Stimulated activated CD4-positive, alpha-beta T cell treated with anti-CD3 and anti-CD28 coated beads, Interleukin-1b, Interleukin-23, amount 100 ng/mL, for 4 hours (primary cell): ENCODE results near the gene CENPM.

Experiments
- DNase-seq, 2 donors: peaks; one replicate each; pipeline ENCODE4 v3.0.0-alpha.2; 2020; ENCODE audit warnings: low read depth in 2 of 2

Gene CENPM

DNA sequence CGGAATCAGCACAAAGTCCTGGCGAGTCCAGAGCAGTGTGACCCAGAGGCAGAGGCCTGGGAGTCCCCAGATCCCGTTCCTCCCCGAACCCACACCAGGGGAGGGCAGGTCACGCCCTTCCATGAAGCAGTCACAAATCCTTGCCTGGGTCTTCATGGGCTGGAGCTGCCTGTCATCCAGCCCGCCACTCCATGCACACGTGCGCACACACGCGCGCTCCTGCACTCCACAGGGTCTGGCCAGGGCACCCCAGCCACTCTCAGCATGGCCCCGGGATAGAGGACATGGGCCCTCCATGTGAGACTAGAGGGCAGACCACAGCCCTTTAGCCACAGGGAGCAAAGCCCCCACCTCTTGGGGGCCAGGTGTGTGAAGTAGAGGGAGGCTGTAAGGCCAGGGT is 14.6 kb downstream of the CENPM start:
- DNase-seq: no peak

DNA sequence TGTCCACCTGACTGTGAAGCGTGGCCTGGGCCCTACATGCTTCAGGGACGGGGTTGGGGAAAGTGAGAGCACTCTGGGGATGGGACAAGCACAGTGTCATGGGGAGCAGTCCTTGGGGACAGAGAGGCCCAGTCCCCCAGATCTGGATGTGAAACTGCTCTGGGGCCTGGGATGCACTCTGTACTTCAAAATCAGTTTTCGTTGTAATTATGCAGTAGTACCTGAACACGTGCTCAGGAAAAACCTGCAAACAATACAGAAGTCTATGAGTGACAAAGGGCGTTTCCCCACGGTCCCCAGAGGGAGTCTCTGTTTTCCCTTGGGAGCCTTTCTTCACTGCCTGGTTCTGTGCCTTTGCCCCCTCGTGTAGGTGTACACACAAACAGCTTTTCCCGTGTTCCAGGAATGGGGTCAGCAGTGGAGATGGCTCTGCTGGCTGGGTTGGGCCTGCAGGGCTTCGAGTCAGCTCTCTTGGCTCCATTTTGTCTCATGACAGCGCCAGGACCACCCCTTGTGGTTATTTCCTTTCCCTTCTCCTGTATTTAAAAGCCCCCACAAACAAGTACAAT is 15.2 kb downstream of the CENPM start:
- no peak for DNase-seq

DNA sequence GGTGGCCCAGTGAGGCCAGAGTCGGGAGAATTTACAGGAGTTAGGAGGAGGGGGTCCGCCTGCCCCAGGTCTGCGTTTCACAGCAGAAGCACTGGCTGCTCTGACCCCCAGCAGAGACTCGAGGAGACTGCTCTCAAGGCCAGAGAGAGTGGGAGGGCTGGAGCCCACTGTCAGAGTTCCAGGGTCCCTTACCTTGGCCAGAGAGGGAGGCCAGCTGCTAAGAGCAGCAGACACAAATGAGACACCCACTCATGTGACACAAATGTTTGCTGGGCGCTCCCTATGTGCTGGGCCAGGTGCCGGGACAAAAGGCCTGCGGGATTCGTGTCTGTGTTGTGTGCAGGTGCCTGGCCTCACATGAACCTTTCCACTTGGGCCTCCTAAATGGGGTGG is 17.5 kb downstream of the CENPM start:
- DNase-seq: no peak

GRCh38 chr22:41928593-41929417 is 18.1 kb downstream of the CENPM start:
- DNase-seq: no peak

DNA sequence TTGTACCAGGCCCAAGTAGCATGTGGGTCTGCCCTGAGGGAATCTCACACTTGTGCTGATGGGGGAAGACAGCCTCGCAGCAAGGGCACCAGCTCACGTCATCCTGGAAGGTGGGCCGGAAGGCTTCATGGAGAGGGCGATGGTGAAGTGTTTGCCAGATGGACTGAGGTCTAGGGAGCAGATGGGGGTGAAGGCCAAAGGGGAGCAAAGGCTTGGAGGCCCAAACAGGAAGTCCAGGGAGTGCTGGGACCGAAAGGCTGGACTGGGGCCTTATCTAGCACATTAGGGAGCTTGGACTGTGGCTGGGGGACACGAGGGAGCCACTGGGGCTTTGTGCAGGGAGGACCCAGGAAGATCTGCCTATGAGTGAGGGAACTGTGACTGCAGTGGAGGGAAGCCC is 19.1 kb downstream of the CENPM start:
- DNase-seq: no peak

DNA sequence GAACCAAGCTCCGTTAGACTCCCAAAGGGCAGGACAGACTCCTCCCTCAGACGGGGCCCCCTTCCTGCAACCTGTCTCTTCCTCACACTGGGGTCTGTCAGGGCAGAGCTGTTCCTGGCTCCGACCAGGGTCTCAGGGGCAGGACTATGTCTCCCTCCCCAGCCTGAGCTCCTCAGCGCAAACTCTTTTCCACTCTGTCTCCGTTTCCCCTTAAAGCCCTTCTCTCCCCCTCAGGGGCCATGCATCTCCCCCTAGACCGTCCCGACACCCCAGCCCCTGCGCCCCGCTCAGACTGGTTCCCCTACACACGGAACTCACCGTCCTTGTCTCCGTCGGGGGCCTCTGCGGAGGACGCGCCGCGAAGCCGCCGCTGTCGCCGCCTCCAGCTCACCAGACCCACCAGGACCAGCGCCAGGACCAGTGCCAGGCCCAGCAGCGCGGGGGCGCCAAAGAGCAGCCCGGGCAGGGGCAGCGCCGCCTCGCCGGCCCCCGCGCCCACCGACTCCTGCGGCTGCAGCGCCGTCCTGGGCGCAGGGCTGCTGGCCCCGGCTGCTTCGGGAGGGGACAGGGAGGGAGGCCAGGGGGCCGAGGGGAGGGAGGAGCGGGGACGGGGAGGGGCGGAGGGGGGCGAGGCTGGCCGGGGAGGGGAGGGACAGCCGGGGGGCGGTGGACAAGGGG is 21.0 kb downstream of the CENPM start:
- DNase-seq: peak; percentile 69 to 76

DNA sequence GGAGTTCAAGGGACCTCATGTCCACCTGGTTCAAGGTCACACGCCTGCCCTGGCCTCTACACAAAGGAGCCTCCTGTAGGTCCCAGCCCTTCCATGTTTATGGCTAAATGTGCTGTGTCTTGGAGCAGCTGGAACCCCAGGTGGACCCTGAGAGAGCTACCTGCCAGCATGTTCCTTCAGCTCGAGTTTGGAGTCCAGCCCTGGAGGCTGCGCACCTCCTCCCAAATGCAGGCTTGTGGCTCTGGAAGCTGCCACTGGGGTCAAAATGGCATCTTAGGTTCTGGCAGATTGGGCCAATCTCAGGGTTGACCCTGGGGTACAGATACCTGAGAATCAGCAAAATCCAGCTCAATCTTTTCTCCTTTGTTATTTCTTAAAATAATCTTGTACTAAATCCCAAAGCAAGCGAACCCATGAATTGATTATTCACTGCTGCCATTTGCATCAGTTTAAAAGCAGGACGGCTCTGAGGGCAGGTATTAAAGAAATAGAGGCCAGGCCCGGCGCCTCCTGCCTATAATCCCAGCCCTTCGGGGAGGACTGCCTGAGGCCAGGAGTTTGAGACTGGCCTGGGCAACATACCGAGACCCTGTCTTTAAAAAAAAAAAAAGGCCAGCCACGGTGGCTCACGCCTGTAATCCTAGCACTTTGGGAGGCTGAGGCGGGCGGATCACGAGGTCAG is 23.2 kb downstream of the CENPM start:
- no peak for DNase-seq

- DNase-seq: no peak
Measured at GRCh38 chr22:41922940-41923594, 23.9 kb downstream of the CENPM start.

DNA sequence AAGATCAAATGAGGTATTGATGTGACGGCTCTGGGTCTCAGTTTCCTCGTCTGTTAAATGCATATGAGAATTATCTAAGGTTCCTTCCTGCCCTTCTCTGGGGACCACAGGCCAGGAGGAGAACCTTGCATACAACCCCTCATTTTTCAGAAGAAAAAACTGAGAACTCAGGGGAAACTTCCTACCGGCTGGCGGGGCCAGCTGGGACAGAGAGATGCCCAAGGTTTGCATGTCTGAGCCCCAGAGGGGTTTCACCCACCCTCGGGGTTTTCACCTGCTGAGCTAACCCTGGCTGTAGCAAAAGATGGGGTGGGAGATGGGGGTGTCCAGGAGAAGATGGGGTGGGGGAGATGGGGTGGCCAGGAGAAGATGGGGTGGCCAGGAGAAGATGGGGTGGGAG is 24.6 kb downstream of the CENPM start:
- no peak for DNase-seq

GRCh38 chr22:41920271-41920976 is 26.5 kb downstream of the CENPM start:
- DNase-seq: no peak

GRCh38 chr22:41919357-41920224 is 27.4 kb downstream of the CENPM start:
- DNase-seq: peak; percentile 38 to 49

- DNase-seq: no peak
Measured at GRCh38 chr22:41917903-41918791, 28.8 kb downstream of the CENPM start.

- no peak for DNase-seq
Measured at GRCh38 chr22:41917375-41917902, 29.5 kb downstream of the CENPM start.

- DNase-seq: no peak
Measured at GRCh38 chr22:41916745-41917358, 30.1 kb downstream of the CENPM start.

DNA sequence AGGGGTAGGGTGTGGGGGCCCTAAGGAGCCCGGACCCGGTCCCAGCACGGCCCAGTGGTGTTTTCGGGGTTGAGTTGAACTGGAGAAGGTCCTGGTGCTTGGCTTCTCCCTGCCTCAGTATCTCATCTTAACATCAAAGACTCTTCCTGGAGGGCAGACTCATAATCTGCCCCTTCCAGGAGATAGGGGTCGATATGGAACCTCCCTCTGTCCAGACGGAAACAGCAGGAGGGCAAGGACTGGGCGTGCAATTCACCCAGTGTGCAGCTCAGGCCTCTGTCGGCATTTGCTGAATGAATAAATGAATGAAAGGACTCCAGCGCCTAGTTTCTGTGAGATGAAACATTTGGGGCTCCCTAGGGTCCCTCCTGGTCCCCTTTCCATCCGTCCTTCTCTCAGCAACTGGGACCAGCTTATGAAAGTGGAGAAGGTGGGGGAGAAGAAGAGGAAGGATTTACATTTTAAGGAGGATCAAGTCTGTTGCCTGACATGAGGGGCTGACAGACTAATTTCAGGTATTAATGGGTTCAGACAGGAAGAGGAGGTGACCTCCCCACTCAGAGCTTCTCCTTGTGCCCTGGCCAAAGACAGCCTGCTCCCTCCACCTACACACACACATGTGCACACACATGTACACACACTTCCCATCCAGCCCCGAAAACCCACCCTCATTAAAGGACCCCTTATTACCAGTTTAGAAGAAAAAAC is 31.0 kb downstream of the CENPM start:
- DNase-seq: no peak

DNA sequence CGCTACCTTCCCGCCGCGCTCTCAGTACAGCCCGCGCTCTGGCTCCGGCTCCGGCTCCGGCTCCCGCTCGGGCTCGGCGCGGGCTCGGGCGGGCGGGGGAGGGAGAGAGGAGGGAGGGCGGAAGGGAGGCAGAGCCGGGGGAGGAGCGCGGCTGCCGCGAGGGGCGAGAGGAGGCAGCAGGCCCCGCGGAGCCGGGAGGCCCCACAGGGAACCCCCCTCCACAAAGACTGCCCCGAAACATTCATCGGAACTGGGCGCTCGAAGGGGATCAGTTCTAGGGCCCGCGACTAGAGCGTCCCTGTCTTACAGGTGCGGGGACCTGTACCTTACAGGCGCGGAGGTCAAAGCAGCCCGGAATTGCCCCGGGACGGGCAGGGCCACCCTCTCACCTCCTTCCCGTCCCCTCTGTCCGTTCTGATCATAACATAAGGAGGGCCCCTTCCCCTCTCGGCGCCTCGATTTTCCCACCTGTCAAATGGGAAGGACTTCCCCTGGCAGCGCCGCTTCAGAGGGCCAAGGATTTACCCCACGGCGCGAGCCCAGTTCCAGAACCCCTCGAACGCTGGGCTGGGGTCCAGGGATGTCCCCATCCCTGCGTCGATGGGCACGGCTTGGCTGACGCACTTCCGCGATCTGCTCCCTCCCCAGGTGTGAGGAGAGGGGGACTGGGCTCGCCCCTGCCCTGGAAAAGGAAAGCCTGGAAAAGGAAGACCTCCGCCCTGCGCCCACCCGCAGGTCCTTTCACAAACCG is 31.7 kb downstream of the CENPM start, which contains the start of gene SHISA8:
SHISA8 (minus strand) TSS at position 40 of the 751 bp plus-strand sequence. CDS start 407 bp downstream, outside the sequence.
- DNase-seq: peak; percentile 58 to 62

DNA sequence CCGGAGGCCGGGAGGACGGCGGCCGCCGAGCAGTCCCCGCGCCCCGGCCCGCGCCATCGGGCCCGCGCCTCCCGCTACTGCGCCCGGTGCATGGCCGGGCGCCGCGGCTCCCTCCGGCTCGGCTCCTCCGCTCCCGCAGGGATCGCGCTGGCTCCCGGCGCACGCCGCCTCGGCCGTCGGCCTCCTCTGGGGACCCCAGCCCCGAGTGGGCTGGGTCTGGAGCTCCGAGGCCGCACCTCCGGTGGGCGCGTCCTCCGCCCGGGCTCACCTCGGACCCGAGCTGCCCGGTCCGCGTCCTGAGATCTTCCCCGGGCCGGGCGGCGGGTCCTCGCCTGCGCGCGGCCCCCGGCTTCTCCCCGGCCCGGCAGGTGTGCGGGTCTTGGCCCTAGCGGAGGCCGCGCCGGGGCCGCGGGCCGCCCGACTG is 32.3 kb downstream of the CENPM start:
- no peak for DNase-seq
